ENCODE data around the gene MSH5. TPM values are rescaled to one million over a fixed set of nuclear protein-coding genes. Genes with fewer than 3 reads are reported as not detected.

The MSH5 gene
- total and polyA plus RNA-seq, 3 experiments from 2014 or later: 2.0 to 39.8 (median 36.4) TPM

GRCh38 chr6:31778999-31779885 is 39.4 kb downstream of the MSH5 start:
- no peaks in the 10 kb centered on the region for H3K9me3 ChIP-seq (ENCODE audit: low read length)
- DNase-seq: no peak
- H3K27me3 ChIP-seq (ENCODE audit: insufficient read depth, low read length, poor library complexity, severe bottlenecking): no peaks in the 10 kb centered on the region
- POLR2A ChIA-PET: interaction anchor here (1.2 kb wide), 1 partner anchor 10 kb away, joined by 3 read pairs; no protein-coding TSS in a partner anchor
- H3K4me3 Mint-ChIP-seq: no peak overlapping the region
- H3K27ac ChIP-seq (ENCODE audit: low read depth, low read length): no peak overlapping the region
- peaks cover 0 to 49% (median 5%) of the 10 kb centered on the region in 3 donors for H3K36me3 Mint-ChIP-seq
- no peak overlapping the region for H3K4me3 ChIP-seq (ENCODE audit: low read length)
- H3K27me3 Mint-ChIP-seq: peaks cover 0 to 2% of the 10 kb centered on the region in 2 donors
- peaks cover 12% of the 10 kb centered on the region for H3K36me3 ChIP-seq (ENCODE audit: insufficient read depth, low read length)
- no peak overlapping the region for H3K27ac Mint-ChIP-seq
- no peaks in the 10 kb centered on the region for H3K9me3 Mint-ChIP-seq
- peaks cover 17 to 27% (median 19%) of the 10 kb centered on the region in 3 donors for H3K4me1 Mint-ChIP-seq
- CTCF ChIA-PET: interaction anchor here (0.8 to 2.4 kb wide), 4 partner anchors 9 to 38 kb away, joined by 3 to 10 read pairs (median 4); no protein-coding TSS in a partner anchor
- H3K4me1 ChIP-seq (ENCODE audit: insufficient read depth, low read length): peaks cover 26% of the 10 kb centered on the region

- ChIA-PET POLR2A (interaction anchor here (0.6 kb wide), 1 partner anchor 32 kb away, joined by 5 read pairs; no protein-coding TSS in a partner anchor), CTCF (interaction anchor here (1.1 to 2.4 kb wide), 3 partner anchors 10 to 37 kb away, joined by 3 to 10 read pairs (median 5); no protein-coding TSS in a partner anchor)
- peaks cover 4 to 56% (median 5%) of the 10 kb centered on the region in 3 donors for H3K36me3 Mint-ChIP-seq
- H3K4me3 Mint-ChIP-seq: no peak overlapping the region
- Histone ChIP-seq H3K4me3 (ENCODE audit: low read length) (no peak overlapping the region), H3K27me3 (ENCODE audit: insufficient read depth, low read length, poor library complexity, severe bottlenecking) (no peaks in the 10 kb centered on the region), H3K9me3 (ENCODE audit: low read length) (no peaks in the 10 kb centered on the region), H3K27ac (ENCODE audit: low read depth, low read length) (no peak overlapping the region), H3K4me1 (ENCODE audit: insufficient read depth, low read length) (peaks cover 26% of the 10 kb centered on the region), H3K36me3 (ENCODE audit: insufficient read depth, low read length) (peaks cover 19% of the 10 kb centered on the region)
- H3K27ac Mint-ChIP-seq: no peak overlapping the region
- no peaks in the 10 kb centered on the region for H3K9me3 Mint-ChIP-seq
- peak in 1 of 5 donors; percentile 39 for DNase-seq
- H3K27me3 Mint-ChIP-seq: peaks cover 0 to 2% of the 10 kb centered on the region in 2 donors
- peaks cover 17 to 27% (median 19%) of the 10 kb centered on the region in 3 donors for H3K4me1 Mint-ChIP-seq
Measured at GRCh38 chr6:31779908-31780307, 40.1 kb downstream of the MSH5 start.

GRCh38 chr6:31780507-31781243 is 40.9 kb downstream of the MSH5 start:
- ChIA-PET POLR2A (interaction anchor here (0.6 kb wide), 1 partner anchor 32 kb away, joined by 5 read pairs; no protein-coding TSS in a partner anchor), CTCF (interaction anchor here (2.4 kb wide), 1 partner anchor 11 kb away, joined by 10 read pairs; no protein-coding TSS in a partner anchor)
- Histone ChIP-seq H3K4me3 (ENCODE audit: low read length) (no peak overlapping the region), H3K36me3 (ENCODE audit: insufficient read depth, low read length) (peaks cover 27% of the 10 kb centered on the region), H3K4me1 (ENCODE audit: insufficient read depth, low read length) (peaks cover 20% of the 10 kb centered on the region), H3K9me3 (ENCODE audit: low read length) (no peaks in the 10 kb centered on the region), H3K27me3 (ENCODE audit: insufficient read depth, low read length, poor library complexity, severe bottlenecking) (no peaks in the 10 kb centered on the region), H3K27ac (ENCODE audit: low read depth, low read length) (no peak overlapping the region)
- H3K9me3 Mint-ChIP-seq: no peaks in the 10 kb centered on the region
- DNase-seq: peak in 1 of 5 donors; percentile 37
- H3K4me1 Mint-ChIP-seq: peaks cover 15 to 21% (median 17%) of the 10 kb centered on the region in 3 donors
- H3K36me3 Mint-ChIP-seq: peaks cover 4 to 59% (median 5%) of the 10 kb centered on the region in 3 donors
- H3K27me3 Mint-ChIP-seq: no peaks in the 10 kb centered on the region
- H3K4me3 Mint-ChIP-seq: no peak overlapping the region
- peak overlapping the region in 1 of 8 donors; percentile 31 for H3K27ac Mint-ChIP-seq

DNA sequence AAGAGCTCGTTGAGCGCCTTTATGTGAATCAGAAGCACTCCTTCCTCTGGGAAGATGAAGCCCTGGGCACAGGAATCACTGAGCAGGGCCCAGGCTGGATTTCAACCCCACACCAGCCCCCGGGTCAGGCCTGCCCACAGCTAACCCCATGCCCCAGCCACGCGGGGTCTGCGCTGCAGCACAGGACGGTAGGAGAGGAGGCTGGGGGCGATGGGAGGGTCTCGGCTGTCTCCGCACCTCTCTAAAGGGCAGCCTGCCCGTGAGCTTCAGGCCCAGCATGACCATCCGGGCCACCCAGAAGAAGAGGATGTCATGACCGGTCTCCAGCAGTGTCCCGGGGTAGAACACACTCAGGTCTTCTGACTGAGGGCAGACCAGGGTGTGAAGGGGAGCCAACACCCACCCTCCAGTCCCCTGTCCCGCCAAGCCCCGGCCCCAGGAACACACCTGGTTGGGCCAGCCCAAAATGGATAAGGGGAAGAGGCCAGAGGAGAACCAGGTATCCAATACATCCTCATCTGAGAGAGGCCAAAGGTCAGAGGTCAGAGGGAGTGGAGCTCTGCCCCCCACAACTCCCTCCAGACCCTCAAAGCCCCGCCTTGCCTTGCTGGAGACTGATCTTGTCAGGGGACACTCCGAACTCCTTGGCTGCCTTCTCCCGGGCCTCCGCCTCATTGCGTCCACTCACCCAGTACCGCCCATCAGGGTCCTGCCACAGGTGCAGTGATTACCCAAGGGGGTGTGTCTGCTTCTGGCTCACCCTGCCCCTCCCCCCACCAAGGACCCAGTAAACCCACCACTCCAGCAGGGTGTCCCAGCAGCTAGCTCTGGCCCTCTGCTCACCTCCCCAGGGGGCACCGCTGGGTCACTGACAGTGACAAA is 41.7 kb downstream of the MSH5 start:
- POLR2A ChIA-PET: no interaction called here

GRCh38 chr6:31782126-31782855 is 42.5 kb downstream of the MSH5 start:
- CTCF ChIA-PET: interaction anchor here (1.5 kb wide), 1 partner anchor 9 kb away, joined by 4 read pairs; no protein-coding TSS in a partner anchor
- Histone ChIP-seq H3K27ac (ENCODE audit: low read depth, low read length) (no peak overlapping the region), H3K27me3 (ENCODE audit: insufficient read depth, low read length, poor library complexity, severe bottlenecking) (no peaks in the 10 kb centered on the region), H3K4me1 (ENCODE audit: insufficient read depth, low read length) (peaks cover 5% of the 10 kb centered on the region), H3K4me3 (ENCODE audit: low read length) (no peak overlapping the region), H3K36me3 (ENCODE audit: insufficient read depth, low read length) (peaks cover 27% of the 10 kb centered on the region), H3K9me3 (ENCODE audit: low read length) (no peaks in the 10 kb centered on the region)
- Mint-ChIP-seq H3K27me3 (no peaks in the 10 kb centered on the region), H3K4me1 (peaks cover 6 to 7% (median 6%) of the 10 kb centered on the region in 3 donors), H3K27ac (no peak overlapping the region), H3K36me3 (peaks cover 4 to 62% (median 7%) of the 10 kb centered on the region in 3 donors), H3K9me3 (no peaks in the 10 kb centered on the region), H3K4me3 (peak overlapping the region in 1 of 7 donors; percentile 13)
- DNase-seq: no peak
- POLR2A ChIA-PET: no interaction called here

More for the DNA sequence above, 41.7 kb downstream of the MSH5 start:
- Histone ChIP-seq H3K27me3 (ENCODE audit: insufficient read depth, low read length, poor library complexity, severe bottlenecking) (no peaks in the 10 kb centered on the region), H3K4me3 (ENCODE audit: low read length) (no peak overlapping the region), H3K27ac (ENCODE audit: low read depth, low read length) (no peak overlapping the region), H3K4me1 (ENCODE audit: insufficient read depth, low read length) (peaks cover 13% of the 10 kb centered on the region), H3K36me3 (ENCODE audit: insufficient read depth, low read length) (peaks cover 27% of the 10 kb centered on the region), H3K9me3 (ENCODE audit: low read length) (no peaks in the 10 kb centered on the region)
- Mint-ChIP-seq H3K4me3 (no peak overlapping the region), H3K27me3 (no peaks in the 10 kb centered on the region), H3K36me3 (peaks cover 4 to 60% (median 7%) of the 10 kb centered on the region in 3 donors), H3K4me1 (peaks cover 10 to 15% (median 14%) of the 10 kb centered on the region in 3 donors), H3K9me3 (no peaks in the 10 kb centered on the region), H3K27ac (no peak overlapping the region)
- CTCF ChIA-PET: interaction anchor here (1.5 to 2.4 kb wide), 2 partner anchors 9 to 11 kb away, joined by 4 to 10 read pairs; no protein-coding TSS in a partner anchor
- DNase-seq: no peak

- Histone ChIP-seq H3K9me3 (ENCODE audit: low read length) (no peaks in the 10 kb centered on the region), H3K36me3 (ENCODE audit: insufficient read depth, low read length) (peaks cover 27% of the 10 kb centered on the region), H3K4me1 (ENCODE audit: insufficient read depth, low read length) (no peaks in the 10 kb centered on the region), H3K27me3 (ENCODE audit: insufficient read depth, low read length, poor library complexity, severe bottlenecking) (no peaks in the 10 kb centered on the region), H3K4me3 (ENCODE audit: low read length) (no peak overlapping the region), H3K27ac (ENCODE audit: low read depth, low read length) (no peak overlapping the region)
- H3K27ac Mint-ChIP-seq: peak overlapping the region in 3 of 8 donors; percentile 37 to 90 (median 38)
- ChIA-PET CTCF (interaction anchor here (0.9 to 1.5 kb wide), 4 partner anchors 11 to 54 kb away, joined by 3 to 5 read pairs (median 3); partner anchors contain the start of gene LSM2), POLR2A (no interaction called here)
- H3K27me3 Mint-ChIP-seq: no peaks in the 10 kb centered on the region
- no peaks in the 10 kb centered on the region for H3K4me1 Mint-ChIP-seq
- peaks cover 4 to 58% (median 5%) of the 10 kb centered on the region in 3 donors for H3K36me3 Mint-ChIP-seq
- H3K4me3 Mint-ChIP-seq: no peak overlapping the region
- no peaks in the 10 kb centered on the region for H3K9me3 Mint-ChIP-seq
- DNase-seq: no peak
Measured at GRCh38 chr6:31784098-31784925, 44.5 kb downstream of the MSH5 start.
